Peyer's patch (tissue), 4 donors: ENCODE data around the gene SUMO3. TPM values are rescaled to one million over a fixed set of nuclear protein-coding genes. Genes with fewer than 3 reads are reported as not detected.

ENCODE experiments used
- DNase-seq, 3 donors: peaks; one replicate each; pipeline ENCODE4 v3.0.0-alpha.2; 2017 to 2019
- H3K27ac ChIP-seq, 4 donors: fragments of 200-600 bp; sonication (generic); one replicate each; pipeline ENCODE4 v1.5.1; 2016 to 2019
- H3K27me3 ChIP-seq, 2 donors: fragments of 200-600 bp; sonication (generic); one replicate each; pipeline ENCODE4 v1.5.1; 2019
- H3K36me3 ChIP-seq, 3 donors: fragments of 200-600 bp; sonication (generic); one replicate each; pipeline ENCODE4 v1.5.1; 2016 to 2019
- H3K4me1 ChIP-seq, 4 donors: fragments of 200-600 bp; sonication (generic); one replicate each; pipeline ENCODE4 v1.5.1; 2016 to 2019
- H3K4me3 ChIP-seq, 4 donors: fragments of 200-600 bp; sonication (generic); 1 replicate in 3 of 4; 2 replicates in 1 of 4; pipeline ENCODE4 v1.5.1; 2016 to 2019; ENCODE audit warnings: mild to moderate bottlenecking in 1 of 4
- H3K9me3 ChIP-seq, 4 donors: fragments of 200-600 bp; sonication (generic); one replicate each; pipeline ENCODE4 v1.5.1; 2016 to 2019; ENCODE audit warnings: mild to moderate bottlenecking in 1 of 4
- CTCF ChIP-seq, 6 experiments: fragments of 450-650 bp in 4 of 6; fragments of 200-600 bp in 2 of 6; sonication (generic) in 1 of 6; IDR thresholded peaks; one replicate each; pipeline ENCODE4 v1.5.1; 2017 to 2019; ENCODE audit warnings: antibody characterized with exemption in 6 of 6, mild to moderate bottlenecking in 3 of 6, moderate library complexity in 1 of 6
- POLR2A ChIP-seq, 2 donors: fragments of 450-650 bp; IDR thresholded peaks; one replicate each; pipeline ENCODE4 v1.5.1; 2017; ENCODE audit warnings: antibody characterized with exemption in 2 of 2, mild to moderate bottlenecking in 2 of 2, moderate library complexity in 2 of 2
- total RNA-seq, 4 donors: library from RNA; depleted of rRNA; stranded (reverse); fragments of >200 nt; gene quantifications; one replicate each; pipeline ENCODE4 v1.1.0, GENCODE V29; 2016

Gene SUMO3
- total RNA-seq, 4 donors from 2014 or later = 42.6 to 57.6 (median 49.8) TPM

- DNase-seq = no peak
- Histone ChIP-seq H3K4me1 (peaks cover 0 to 7% (median 2%) of the 10 kb centered on the region in 4 donors), H3K9me3 (no peaks in the 10 kb centered on the region), H3K27me3 (no peaks in the 10 kb centered on the region), H3K27ac (no peak overlapping the region), H3K4me3 (no peak overlapping the region), H3K36me3 (no peaks in the 10 kb centered on the region)
- TF ChIP-seq POLR2A (IDR thresholded peaks at IDR 0.05) = no peak
Measured at GRCh38 chr21:44791993-44792392, 25.9 kb downstream of the SUMO3 start.

GRCh38 chr21:44791246-44791645 is 26.6 kb downstream of the SUMO3 start:
- no peaks in the 10 kb centered on the region for H3K27me3 ChIP-seq
- no peak overlapping the region for H3K4me3 ChIP-seq
- H3K36me3 ChIP-seq = no peaks in the 10 kb centered on the region
- no peaks in the 10 kb centered on the region for H3K9me3 ChIP-seq
- TF ChIP-seq CTCF (IDR thresholded peaks at IDR 0.05) (no peak), POLR2A (IDR thresholded peaks at IDR 0.05) (no peak)
- peaks cover 0 to 7% (median 2%) of the 10 kb centered on the region in 4 donors for H3K4me1 ChIP-seq
- no peak overlapping the region for H3K27ac ChIP-seq
- DNase-seq = no peak

GRCh38 chr21:44790368-44790767 is 27.5 kb downstream of the SUMO3 start:
- no peak overlapping the region for H3K27ac ChIP-seq
- no peaks in the 10 kb centered on the region for H3K27me3 ChIP-seq
- H3K36me3 ChIP-seq = no peaks in the 10 kb centered on the region
- no peaks in the 10 kb centered on the region for H3K9me3 ChIP-seq
- peaks cover 0 to 7% (median 2%) of the 10 kb centered on the region in 4 donors for H3K4me1 ChIP-seq
- no peak overlapping the region for H3K4me3 ChIP-seq
- no peak for TF ChIP-seq CTCF (IDR thresholded peaks at IDR 0.05)
- no peak for TF ChIP-seq POLR2A (IDR thresholded peaks at IDR 0.05)
- DNase-seq = no peak

GRCh38 chr21:44789880-44790279 is 28.0 kb downstream of the SUMO3 start:
- Histone ChIP-seq H3K9me3 (no peaks in the 10 kb centered on the region), H3K4me1 (peaks cover 0 to 7% (median 2%) of the 10 kb centered on the region in 4 donors), H3K36me3 (peaks cover 0 to under 1% (median 0%) of the 10 kb centered on the region in 3 donors), H3K4me3 (no peak overlapping the region), H3K27ac (no peak overlapping the region), H3K27me3 (no peaks in the 10 kb centered on the region)
- no peak for TF ChIP-seq CTCF (IDR thresholded peaks at IDR 0.05)
- TF ChIP-seq POLR2A (IDR thresholded peaks at IDR 0.05) = no peak
- DNase-seq = no peak

- no peak for DNase-seq
- Histone ChIP-seq H3K36me3 (peaks cover 0 to 6% (median 0%) of the 10 kb centered on the region in 3 donors), H3K27ac (no peak overlapping the region), H3K4me3 (no peak overlapping the region), H3K27me3 (no peaks in the 10 kb centered on the region), H3K4me1 (no peaks in the 10 kb centered on the region), H3K9me3 (no peaks in the 10 kb centered on the region)
- TF ChIP-seq POLR2A (IDR thresholded peaks at IDR 0.05) (no peak), CTCF (IDR thresholded peaks at IDR 0.05) (no peak)
Measured at GRCh38 chr21:44785620-44786335, 32.1 kb downstream of the SUMO3 start.

GRCh38 chr21:44784810-44785209 is 33.1 kb downstream of the SUMO3 start:
- peaks cover 0 to 6% (median 0%) of the 10 kb centered on the region in 3 donors for H3K36me3 ChIP-seq
- no peak overlapping the region for H3K4me3 ChIP-seq
- DNase-seq = no peak
- H3K27me3 ChIP-seq = no peaks in the 10 kb centered on the region
- no peaks in the 10 kb centered on the region for H3K9me3 ChIP-seq
- TF ChIP-seq POLR2A (IDR thresholded peaks at IDR 0.05) (no peak), CTCF (IDR thresholded peaks at IDR 0.05) (no peak)
- H3K27ac ChIP-seq = no peak overlapping the region
- no peaks in the 10 kb centered on the region for H3K4me1 ChIP-seq
